GM12892 (cell line): ENCODE measurements around the gene TMEM134.

Experiments
- DNase-seq: peaks from one replicate; pipeline ENCODE4 v3.0.0; 2011; ENCODE audit not compliant: insufficient read length
- FAIRE-seq: peaks from 2 replicates; lab custom pipeline; 2011; peaks lifted over from hg19 to GRCh38; lab: Jason Lieb, UNC
- POLR2A ChIP-seq: IDR thresholded peaks from 2 replicates; pipeline ENCODE4 v1.6.1; 2011; ENCODE audit warnings: low read depth, low read length, control low read depth
- POLR2AphosphoS5 ChIP-seq: IDR thresholded peaks from 2 replicates; pipeline ENCODE4 v1.6.1; 2011; ENCODE audit warnings: low read depth, low read length, control low read depth
- TAF1 ChIP-seq: IDR thresholded peaks from 2 replicates; pipeline ENCODE4 v1.6.1; 2011; ENCODE audit warnings: low read depth, mild to moderate bottlenecking, control low read depth, low read length, borderline replicate concordance

Gene TMEM134

GRCh38 chr11:67505605-67506396, 36.8 kb upstream of the TMEM134 start:
- FAIRE-seq (peak; percentile 96), DNase-seq (peak; percentile 82)
- TF ChIP-seq POLR2AphosphoS5 = no peak
- TF ChIP-seq POLR2A = no peak
- TF ChIP-seq TAF1 = no peak

GRCh38 chr11:67504950-67505581, 36.0 kb upstream of the TMEM134 start, which contains the start of gene PITPNM1:
TSS of gene PITPNM1 (minus strand) at chr11:67505363. CDS start at chr11:67504180, 1,183 bp downstream.
- TF ChIP-seq POLR2A (peak; percentile 23; the same call in 1 of the 2 replicates), POLR2AphosphoS5 (no peak)
- peak; percentile 90 for DNase-seq
- FAIRE-seq = no peak

- no peak for FAIRE-seq
- DNase-seq = no peak
- TF ChIP-seq POLR2AphosphoS5 (no peak), POLR2A (no peak), TAF1 (no peak)
Observed at GRCh38 chr11:67504005-67504949, 35.2 kb upstream of the TMEM134 start.

- TF ChIP-seq TAF1 (no peak), POLR2A (no peak), POLR2AphosphoS5 (no peak)
- no peak for DNase-seq
- FAIRE-seq = no peak
Observed at GRCh38 chr11:67503119-67504004, 34.3 kb upstream of the TMEM134 start.

- TF ChIP-seq POLR2A (no peak), TAF1 (no peak)
- DNase-seq (no peak), FAIRE-seq (no peak)
Observed at GRCh38 chr11:67502328-67502979, 33.4 kb upstream of the TMEM134 start.

GRCh38 chr11:67501854-67502253, 32.8 kb upstream of the TMEM134 start:
- TF ChIP-seq TAF1 (no peak), POLR2A (no peak), POLR2AphosphoS5 (no peak)
- FAIRE-seq (no peak), DNase-seq (no peak)

- DNase-seq (no peak), FAIRE-seq (peak; percentile 9)
- TF ChIP-seq TAF1 (no peak), POLR2A (no peak), POLR2AphosphoS5 (no peak)
Observed at GRCh38 chr11:67500831-67501715, 32.0 kb upstream of the TMEM134 start.

- FAIRE-seq = no peak
- DNase-seq = no peak
- TF ChIP-seq TAF1 (no peak), POLR2A (no peak), POLR2AphosphoS5 (no peak)
Observed at GRCh38 chr11:67500484-67500821, 31.4 kb upstream of the TMEM134 start.

- DNase-seq = no peak
- TF ChIP-seq POLR2AphosphoS5 (0 out of 2 replicates have a peak, but pooled peaks have one; percentile 27), TAF1 (no peak)
- no peak for FAIRE-seq
Observed at GRCh38 chr11:67499808-67500483, 30.9 kb upstream of the TMEM134 start.

GRCh38 chr11:67498544-67498972, 29.5 kb upstream of the TMEM134 start:
- FAIRE-seq = no peak
- TF ChIP-seq POLR2A (no peak), POLR2AphosphoS5 (no peak), TAF1 (no peak)
- no peak for DNase-seq
